SHP77 treated with DMSO at 0.1 percent for 48 hours (cell line): ENCODE results near the gene MUSK.
"Not testable (repeated sequence)": the region's sequence is repeated elsewhere in the genome, so short reads cannot be mapped to it uniquely, and the experiment has no call there.

Experiments
- DNase-seq: peaks from one replicate; lab custom pipeline; 2025; lab: John Stamatoyannopoulos, UW

MUSK gene

GRCh38 chr9:110763568-110763967 lies 95.0 kb downstream of the MUSK start:
- no peak for DNase-seq

- no peak for DNase-seq
Measured at GRCh38 chr9:110764006-110764405, 95.4 kb downstream of the MUSK start.

GRCh38 chr9:110765926-110766325 lies 97.3 kb downstream of the MUSK start:
- no peak for DNase-seq

- DNase-seq = no peak
Measured at GRCh38 chr9:110767559-110768063, 99.0 kb downstream of the MUSK start.

GRCh38 chr9:110768886-110769285 lies 100.3 kb downstream of the MUSK start:
- no peak for DNase-seq

GRCh38 chr9:110769667-110770066 lies 101.1 kb downstream of the MUSK start:
- no peak for DNase-seq

- DNase-seq = no peak
Measured at GRCh38 chr9:110775724-110776123, 107.1 kb downstream of the MUSK start.

GRCh38 chr9:110776221-110776620 lies 107.6 kb downstream of the MUSK start:
- DNase-seq = no peak

- no peak for DNase-seq
Measured at GRCh38 chr9:110777196-110777875, 108.7 kb downstream of the MUSK start.

- DNase-seq = no peak
Measured at GRCh38 chr9:110777876-110778215, 109.3 kb downstream of the MUSK start.

- no peak for DNase-seq
Measured at GRCh38 chr9:110782701-110783100, 114.1 kb downstream of the MUSK start.

GRCh38 chr9:110784309-110784708 lies 115.7 kb downstream of the MUSK start:
- no peak for DNase-seq

GRCh38 chr9:110785166-110785565 lies 116.6 kb downstream of the MUSK start:
- no peak for DNase-seq

- not testable (repeated sequence) for DNase-seq
Measured at GRCh38 chr9:110788396-110788795, 119.8 kb downstream of the MUSK start.

- no peak for DNase-seq
Measured at GRCh38 chr9:110788871-110789270, 120.3 kb downstream of the MUSK start.

- no peak for DNase-seq
Measured at GRCh38 chr9:110797611-110798010, 129.0 kb downstream of the MUSK start.

GRCh38 chr9:110799396-110799795 lies 130.8 kb downstream of the MUSK start:
- no peak for DNase-seq

GRCh38 chr9:110801426-110801825 lies 132.8 kb downstream of the MUSK start:
- DNase-seq = no peak

GRCh38 chr9:110802416-110803035 lies 133.9 kb downstream of the MUSK start:
- no peak for DNase-seq

GRCh38 chr9:110807956-110808598 lies 139.5 kb downstream of the MUSK start:
- DNase-seq = no peak

- no peak for DNase-seq
Measured at GRCh38 chr9:110808599-110808980, 140.0 kb downstream of the MUSK start.

GRCh38 chr9:110809038-110809595 lies 140.5 kb downstream of the MUSK start:
- DNase-seq = no peak
